HCT116 (cell line): Measurements from ENCODE around the gene ZNF319. TPM values are rescaled to one million over a fixed set of nuclear protein-coding genes. Genes with fewer than 3 reads are reported as not detected.

Experiments
- ATAC-seq: fragments of 200-7000 bp; cut with Tn5 transposase; 2 replicates; pipeline ENCODE4 v1.9.1; 2020; ENCODE audit warnings: mild to moderate bottlenecking, moderate library complexity
- BruUV-seq: library from RNA; stranded (reverse); fragments of 400-500 nt; replicated peaks from 2 replicates; lab custom pipeline; 2021; lab: Mats Ljungman, UMichigan
- CTCF ChIA-PET: fragments of 300-600 bp; sonication (Branson Sonifier 250); formaldehyde crosslinking; loops from one replicate; lab custom pipeline; 2021; ENCODE audit warnings: antibody characterized with exemption; lab: Charles Lee
- POLR2A ChIA-PET: fragments of 300-600, 350-600 bp; sonication (Branson Sonifier 250); formaldehyde crosslinking; loops from one replicate; lab custom pipeline; 2021; ENCODE audit warnings: antibody characterized with exemption; lab: Charles Lee
- RAD21 ChIA-PET, 2 experiments: fragments of 300-600 bp; sonication (Branson Sonifier 250); formaldehyde crosslinking; loops; one replicate each; lab custom pipeline; 2023; ENCODE audit warnings: low total read pairs in 2 of 2; ENCODE audit not compliant: uncharacterized antibody in 2 of 2, unreplicated experiment in 2 of 2, low non-redundant PET in 1 of 2; lab: Charles Lee
- DNase-seq: peaks from one replicate; pipeline ENCODE4 v3.0.0-alpha.2; 2010; ENCODE audit warnings: low read depth, low spot score
- H2AFZ ChIP-seq: fragments of 200-600 bp; shearing (Covaris generic), sonication (generic); 2 replicates; pipeline ENCODE4 v1.6.1; 2017; ENCODE audit warnings: low read depth, mixed run types, mixed read lengths, antibody characterized with exemption, low read length; ENCODE audit not compliant: poor library complexity, severe bottlenecking
- H3K27ac ChIP-seq: 2 replicates; pipeline ENCODE4 v1.5.1; 2012; ENCODE audit warnings: low read depth, low read length
- H3K27me3 ChIP-seq: fragments of 200-600 bp; sonication (generic); 2 replicates; pipeline ENCODE4 v1.6.1; 2016; ENCODE audit warnings: mixed run types, low read length, mixed read lengths; ENCODE audit not compliant: insufficient read depth
- H3K36me3 ChIP-seq, 2 experiments: fragments of 200-500 bp in 1 of 2; fragments of 200-600 bp in 1 of 2; sonication (Bioruptor generic) in 1 of 2; sonication (generic) in 1 of 2; 2 replicates each; pipeline versions ENCODE4 v1.5.1 to v1.6.1; 2014 to 2016; ENCODE audit warnings: low read length in 2 of 2, inconsistent platforms in 1 of 2, mixed read lengths in 1 of 2, mixed run types in 1 of 2; ENCODE audit not compliant: insufficient read depth in 2 of 2, control insufficient read depth in 1 of 2
- H3K4me1 ChIP-seq, 2 experiments: fragments of 200-600 bp in 1 of 2; sonication (generic) in 1 of 2; 2 replicates each; pipeline versions ENCODE4 v1.5.1 to v1.6.1; 2012 to 2017; ENCODE audit warnings: low read length in 2 of 2, inconsistent platforms in 1 of 2, mild to moderate bottlenecking in 1 of 2, mixed read lengths in 1 of 2, mixed run types in 1 of 2, moderate library complexity in 1 of 2; ENCODE audit not compliant: insufficient read depth in 2 of 2, control insufficient read depth in 1 of 2
- H3K4me2 ChIP-seq: fragments of 200-600 bp; sonication (generic); 2 replicates; pipeline ENCODE4 v1.6.1; 2017; ENCODE audit warnings: mixed run types, low read length, mixed read lengths
- H3K4me3 ChIP-seq, 2 experiments: fragments of 200-600 bp in 1 of 2; sonication (generic) in 1 of 2; replicated peaks in 1 of 2; 2 replicates each; pipeline ENCODE4 v1.5.1; 2011 to 2016; ENCODE audit warnings: low read length in 2 of 2, control low read depth in 1 of 2, low read depth in 1 of 2, mild to moderate bottlenecking in 1 of 2, mixed read lengths in 1 of 2, mixed run types in 1 of 2
- H3K79me2 ChIP-seq: fragments of 200-600 bp; sonication (generic); 2 replicates; pipeline ENCODE4 v1.6.1; 2017; ENCODE audit warnings: mild to moderate bottlenecking, mixed run types, low read length, moderate library complexity, mixed read lengths; ENCODE audit not compliant: insufficient read depth
- H3K9ac ChIP-seq: fragments of 200-600 bp; sonication (generic); 2 replicates; pipeline ENCODE4 v1.6.1; 2016; ENCODE audit warnings: low read length, mixed read lengths
- H3K9me2 ChIP-seq: fragments of 200-600 bp; sonication (generic), shearing (Covaris generic); 2 replicates; pipeline ENCODE4 v1.6.1; 2017; ENCODE audit warnings: mixed run types, mild to moderate bottlenecking, moderate library complexity; ENCODE audit not compliant: insufficient read depth
- H3K9me3 ChIP-seq, 2 experiments: fragments of 200-500 bp in 1 of 2; fragments of 200-600 bp in 1 of 2; sonication (Bioruptor generic) in 1 of 2; sonication (generic) in 1 of 2; 2 replicates each; pipeline ENCODE4 v1.6.1; 2014 to 2017; ENCODE audit warnings: low read length in 2 of 2, mixed read lengths in 2 of 2, inconsistent platforms in 1 of 2, low read depth in 1 of 2, mild to moderate bottlenecking in 1 of 2, mixed run types in 1 of 2, moderate library complexity in 1 of 2; ENCODE audit not compliant: control insufficient read depth in 1 of 2, insufficient read depth in 1 of 2
- H4K20me1 ChIP-seq: fragments of 200-600 bp; sonication (generic), shearing (Covaris generic); 2 replicates; pipeline ENCODE4 v1.6.1; 2017; ENCODE audit warnings: mixed run types, mild to moderate bottlenecking, moderate library complexity; ENCODE audit not compliant: insufficient read depth
- FOSL1 ChIP-seq: IDR thresholded peaks from 2 replicates; pipeline ENCODE4 v1.6.1; 2012; ENCODE audit warnings: low read depth
- JUND ChIP-seq: IDR thresholded peaks from 2 replicates; pipeline ENCODE4 v1.6.1; 2012
- POLR2A ChIP-seq: IDR thresholded peaks from 2 replicates; pipeline ENCODE4 v1.7.0; 2011; ENCODE audit warnings: borderline replicate concordance; ENCODE audit not compliant: insufficient read depth, insufficient read length; ENCODE audit errors: extremely low read depth
- SRF ChIP-seq: IDR thresholded peaks from 2 replicates; pipeline ENCODE4 v1.6.1; 2012; ENCODE audit warnings: low read depth
- ZBTB33 ChIP-seq: IDR thresholded peaks from 2 replicates; pipeline ENCODE4 v1.6.1; 2011; ENCODE audit warnings: mild to moderate bottlenecking, low read length, moderate library complexity; ENCODE audit not compliant: insufficient replicate concordance; ENCODE audit errors: extremely low read depth
- ZNF274 ChIP-seq: fragments of 200-500 bp; sonication (Bioruptor generic); IDR thresholded peaks from 2 replicates; pipeline ENCODE4 v1.6.1; 2014; ENCODE audit warnings: mild to moderate bottlenecking, low read depth, low read length, inconsistent platforms
- intact Hi-C: fragments of 100-400 bp; cut with micrococcal nuclease; formaldehyde crosslinking; loops from 2 replicates; pipeline ENCODE4 v1.10.0; 2022
- total RNA-seq: library from RNA; stranded (reverse); gene quantifications from one replicate; pipeline ENCODE4 v1.2.1, GENCODE V29; 2021; ENCODE audit not compliant: unreplicated experiment

The ZNF319 gene
- total RNA-seq, 1 experiment from 2014 or later = 7.1 TPM

- TF ChIP-seq ZBTB33 = no peak
- no peak for TF ChIP-seq POLR2A
- TF ChIP-seq JUND = no peak
- TF ChIP-seq SRF = no peak
- no peak for TF ChIP-seq FOSL1
Observed at GRCh38 chr16:58049232-58050185, 49.0 kb upstream of the ZNF319 start (continued).

- ChIA-PET POLR2A (no interaction called here), RAD21 (no interaction called here), CTCF (no interaction called here)
- BruUV-seq = no TSS peak
- TF ChIP-seq ZNF274 (no peak), SRF (no peak)
- H3K9me3 ChIP-seq = no peaks in the 10 kb centered on the region
- H3K4me2 ChIP-seq = no peak overlapping the region
- no peak overlapping the region for H3K4me3 ChIP-seq
- H3K36me3 ChIP-seq = no peaks in the 10 kb centered on the region; a peak in 1 of 4 replicates
- H3K4me1 ChIP-seq = no peaks in the 10 kb centered on the region
- no peaks in the 10 kb centered on the region for H3K27me3 ChIP-seq
- no peaks in the 10 kb centered on the region for H4K20me1 ChIP-seq
- intact Hi-C loops = no loop called here
- no peak overlapping the region for H3K27ac ChIP-seq
- H3K79me2 ChIP-seq = no peaks in the 10 kb centered on the region
- H3K9ac ChIP-seq = no peak overlapping the region
- no peak for ATAC-seq
- no peak overlapping the region for H2AFZ ChIP-seq
- DNase-seq = no peak
- H3K9me2 ChIP-seq = no peaks in the 10 kb centered on the region
Observed at GRCh38 chr16:58048494-58049231, 48.2 kb upstream of the ZNF319 start.
